ENCODE measurements around the gene UGGT1.

The UGGT1 gene

DNA sequence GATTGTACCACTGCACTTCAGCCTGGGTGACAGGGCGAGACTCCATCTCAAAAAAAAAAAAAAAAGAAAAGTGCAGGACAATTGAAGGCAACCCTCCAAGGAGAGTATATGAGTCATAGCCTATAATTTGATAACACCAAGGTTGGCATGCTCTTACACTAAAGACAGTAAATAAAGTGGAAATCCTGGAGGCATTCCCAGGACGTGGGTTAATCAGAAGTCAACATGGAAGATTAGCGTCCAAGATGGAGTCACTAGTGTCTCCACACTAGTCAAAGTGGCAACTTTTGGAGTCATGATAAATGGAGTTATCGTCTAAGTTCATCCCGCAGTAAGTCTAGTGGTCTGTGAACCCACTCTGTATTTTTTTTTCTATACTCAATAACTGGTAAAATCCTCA, 21.2 kb upstream of the UGGT1 start:
- TF ChIP-seq EZH2phosphoT487 (IDR thresholded peaks at IDR 0.05; ENCODE audit: borderline replicate concordance) (no peak), CTCF (conservative IDR thresholded peaks at IDR 0.05; ENCODE audit: low read length) (no peak)
- Histone ChIP-seq H3K9me2 (replicated peaks; ENCODE audit: low read depth, low read length) (no peaks in the 10 kb centered on the region), H3K9ac (ENCODE audit: low read depth, low read length, poor library complexity, severe bottlenecking) (no peak overlapping the region), H3K79me2 (ENCODE audit: insufficient read depth, low read length) (no peaks in the 10 kb centered on the region), H3F3A (ENCODE audit: low read depth) (no peaks in the 10 kb centered on the region), H3K4me3 (ENCODE audit: low read length, poor library complexity, severe bottlenecking) (no peak overlapping the region), H3K27me3 (ENCODE audit: insufficient read depth, low read length, poor library complexity, severe bottlenecking) (no peaks in the 10 kb centered on the region), H3K36me3 (ENCODE audit: insufficient read depth, low read length) (no peaks in the 10 kb centered on the region), H3K4me1 (ENCODE audit: insufficient read depth, low read length, poor library complexity, severe bottlenecking) (no peaks in the 10 kb centered on the region), H3K9me3 (ENCODE audit: insufficient read depth, low read depth, low read length) (no peaks in the 10 kb centered on the region), H2AFZ (ENCODE audit: low read length) (no peak overlapping the region), H3K4me2 (ENCODE audit: low read depth, low read length, poor library complexity, severe bottlenecking) (no peak overlapping the region), H4K20me1 (ENCODE audit: insufficient read depth, low read length, poor library complexity, severe bottlenecking) (no peaks in the 10 kb centered on the region)

GRCh38 chr2:128073278-128073677, 17.7 kb upstream of the UGGT1 start:
- Histone ChIP-seq H2AFZ (ENCODE audit: low read length) (no peak overlapping the region), H3K36me3 (ENCODE audit: insufficient read depth, low read length) (no peaks in the 10 kb centered on the region), H4K20me1 (ENCODE audit: insufficient read depth, low read length, poor library complexity, severe bottlenecking) (no peaks in the 10 kb centered on the region), H3K9me2 (replicated peaks; ENCODE audit: low read depth, low read length) (no peaks in the 10 kb centered on the region), H3K79me2 (ENCODE audit: insufficient read depth, low read length) (no peaks in the 10 kb centered on the region), H3K4me3 (ENCODE audit: low read length, poor library complexity, severe bottlenecking) (no peak overlapping the region), H3K9ac (ENCODE audit: low read depth, low read length, poor library complexity, severe bottlenecking) (no peak overlapping the region), H3K9me3 (ENCODE audit: insufficient read depth, low read depth, low read length) (no peaks in the 10 kb centered on the region), H3K4me1 (ENCODE audit: insufficient read depth, low read length, poor library complexity, severe bottlenecking) (no peaks in the 10 kb centered on the region), H3K27me3 (ENCODE audit: insufficient read depth, low read length, poor library complexity, severe bottlenecking) (no peaks in the 10 kb centered on the region), H3F3A (ENCODE audit: low read depth) (no peaks in the 10 kb centered on the region), H3K4me2 (ENCODE audit: low read depth, low read length, poor library complexity, severe bottlenecking) (no peak overlapping the region)
- no peak for TF ChIP-seq CTCF (conservative IDR thresholded peaks at IDR 0.05; ENCODE audit: low read length)
- no peak for TF ChIP-seq EZH2phosphoT487 (IDR thresholded peaks at IDR 0.05; ENCODE audit: borderline replicate concordance)

- Histone ChIP-seq H3K79me2 (ENCODE audit: insufficient read depth, low read length) (no peaks in the 10 kb centered on the region), H3K27me3 (ENCODE audit: insufficient read depth, low read length, poor library complexity, severe bottlenecking) (no peaks in the 10 kb centered on the region), H3K9me2 (replicated peaks; ENCODE audit: low read depth, low read length) (no peaks in the 10 kb centered on the region), H3K9me3 (ENCODE audit: insufficient read depth, low read depth, low read length) (no peaks in the 10 kb centered on the region), H3K4me1 (ENCODE audit: insufficient read depth, low read length, poor library complexity, severe bottlenecking) (no peaks in the 10 kb centered on the region), H3F3A (ENCODE audit: low read depth) (no peaks in the 10 kb centered on the region), H3K9ac (ENCODE audit: low read depth, low read length, poor library complexity, severe bottlenecking) (no peak overlapping the region), H3K36me3 (ENCODE audit: insufficient read depth, low read length) (no peaks in the 10 kb centered on the region), H3K4me2 (ENCODE audit: low read depth, low read length, poor library complexity, severe bottlenecking) (no peak overlapping the region), H4K20me1 (ENCODE audit: insufficient read depth, low read length, poor library complexity, severe bottlenecking) (no peaks in the 10 kb centered on the region), H2AFZ (ENCODE audit: low read length) (no peak overlapping the region), H3K4me3 (ENCODE audit: low read length, poor library complexity, severe bottlenecking) (no peak overlapping the region)
- TF ChIP-seq EZH2phosphoT487 (IDR thresholded peaks at IDR 0.05; ENCODE audit: borderline replicate concordance), result no peak
- TF ChIP-seq CTCF (conservative IDR thresholded peaks at IDR 0.05; ENCODE audit: low read length), result no peak
These were observed 14.4 kb upstream of the UGGT1 start for GRCh38 chr2:128076461-128077106.
